Neural cell (in vitro differentiated cells): ENCODE results near the gene TPPP. TPM values are rescaled to one million over a fixed set of nuclear protein-coding genes. Genes with fewer than 3 reads are reported as not detected.

Experiments used
- H2AFZ ChIP-seq: fragments of 200-600, 300-800 bp; sonication (generic), shearing (Covaris generic); 2 replicates; pipeline ENCODE4 v1.6.0; 2014; ENCODE audit warnings: low read depth, mild to moderate bottlenecking, antibody characterized with exemption, low read length, moderate library complexity
- H3F3A ChIP-seq: fragments of 200-600 bp; shearing (Covaris generic); 2 replicates; pipeline ENCODE4 v1.6.1; 2016; ENCODE audit warnings: mild to moderate bottlenecking, moderate library complexity, mixed read lengths, antibody characterized with exemption, low read length; ENCODE audit not compliant: insufficient read depth, poor library complexity, severe bottlenecking
- H3K27ac ChIP-seq: fragments of 200-600, 300-800 bp; sonication (generic), shearing (Covaris generic); 2 replicates; pipeline ENCODE4 v1.5.1; 2014; ENCODE audit warnings: mild to moderate bottlenecking, low read length, moderate library complexity
- H3K27me3 ChIP-seq: fragments of 300-800, 200-600 bp; sonication (generic), shearing (Covaris generic); 2 replicates; pipeline ENCODE4 v1.6.0; 2014; ENCODE audit warnings: mild to moderate bottlenecking, low read depth, low read length, moderate library complexity; ENCODE audit not compliant: insufficient read depth
- H3K36me3 ChIP-seq: fragments of 300-800, 200-600 bp; sonication (generic), shearing (Covaris generic); 2 replicates; pipeline ENCODE4 v1.5.1; 2014; ENCODE audit warnings: mild to moderate bottlenecking, antibody characterized with exemption, low read length, moderate library complexity; ENCODE audit not compliant: insufficient read depth
- H3K4me2 ChIP-seq: fragments of 300-800, 200-600 bp; sonication (generic), shearing (Covaris generic); 2 replicates; pipeline ENCODE4 v1.6.0; 2014; ENCODE audit warnings: mild to moderate bottlenecking, low read length
- H3K4me3 ChIP-seq: fragments of 300-800, 200-600 bp; sonication (generic), shearing (Covaris generic); 2 replicates; pipeline ENCODE4 v1.5.1; 2014; ENCODE audit warnings: mild to moderate bottlenecking, low read length, moderate library complexity
- H3K79me2 ChIP-seq: fragments of 200-600 bp; shearing (Covaris generic); replicated peaks from 2 replicates; pipeline ENCODE4 v1.6.0; 2014; ENCODE audit warnings: mild to moderate bottlenecking, low read length, moderate library complexity; ENCODE audit not compliant: insufficient read depth
- H3K9ac ChIP-seq: fragments of 300-800, 200-600 bp; sonication (generic), shearing (Covaris generic); 2 replicates; pipeline ENCODE4 v1.6.1; 2016; ENCODE audit warnings: mild to moderate bottlenecking, low read length, mixed read lengths
- H3K9me2 ChIP-seq: fragments of 200-600 bp; shearing (Covaris generic); 2 replicates; pipeline ENCODE4 v1.6.1; 2016; ENCODE audit warnings: mild to moderate bottlenecking, low read length, mixed read lengths; ENCODE audit not compliant: insufficient read depth
- H3K9me3 ChIP-seq: fragments of 200-600, 300-800 bp; sonication (generic), shearing (Covaris generic); 2 replicates; pipeline ENCODE4 v1.6.1; 2016; ENCODE audit warnings: mild to moderate bottlenecking, mixed run types, low read length, moderate library complexity, mixed read lengths
- H4K20me1 ChIP-seq: fragments of 200-600 bp; shearing (Covaris generic); 2 replicates; pipeline ENCODE4 v1.6.1; 2016; ENCODE audit warnings: mild to moderate bottlenecking, mixed run types; ENCODE audit not compliant: insufficient read depth
- CTCF ChIP-seq: fragments of 450-650 bp; IDR thresholded peaks from 2 replicates; pipeline ENCODE4 v1.5.1; 2014; ENCODE audit warnings: antibody characterized with exemption, mild to moderate bottlenecking, moderate library complexity; ENCODE audit not compliant: poor library complexity, severe bottlenecking
- EP300 ChIP-seq: fragments of 450-650 bp; conservative IDR thresholded peaks from 2 replicates; pipeline ENCODE4 v1.6.1; 2014; ENCODE audit warnings: antibody characterized with exemption, mild to moderate bottlenecking, moderate library complexity; ENCODE audit not compliant: poor library complexity, severe bottlenecking
- EZH2 ChIP-seq: fragments of 200-600, 300-800 bp; shearing (Covaris generic), sonication (generic); IDR thresholded peaks from 2 replicates; pipeline ENCODE4 v1.6.1; 2014; ENCODE audit warnings: antibody characterized with exemption, low read length, borderline replicate concordance, mild to moderate bottlenecking; ENCODE audit not compliant: insufficient read depth, poor library complexity, severe bottlenecking
- MXI1 ChIP-seq: fragments of 450-650 bp; conservative IDR thresholded peaks from 2 replicates; pipeline ENCODE4 v1.6.1; 2014; ENCODE audit warnings: antibody characterized with exemption, mild to moderate bottlenecking; ENCODE audit not compliant: poor library complexity, severe bottlenecking
- POLR2AphosphoS5 ChIP-seq: IDR thresholded peaks from 2 replicates; pipeline ENCODE4 v1.6.1; 2012
- RAD21 ChIP-seq: fragments of 450-650 bp; conservative IDR thresholded peaks from 2 replicates; pipeline ENCODE4 v1.6.1; 2014; ENCODE audit warnings: antibody characterized with exemption, mild to moderate bottlenecking, moderate library complexity
- REST ChIP-seq: IDR thresholded peaks from 2 replicates; pipeline ENCODE4 v1.6.1; 2012; ENCODE audit warnings: borderline replicate concordance
- SMC3 ChIP-seq: fragments of 450-650 bp; conservative IDR thresholded peaks from 2 replicates; pipeline ENCODE4 v1.6.1; 2014; ENCODE audit warnings: antibody characterized with exemption, mild to moderate bottlenecking, moderate library complexity; ENCODE audit not compliant: poor library complexity
- TAF1 ChIP-seq: IDR thresholded peaks from 2 replicates; pipeline ENCODE4 v1.6.1; 2012; ENCODE audit warnings: low read depth
- polyA plus RNA-seq: library from polyadenylated mRNA; depleted of rRNA; stranded (reverse); fragments of >200 nt; gene quantifications from 2 replicates; pipeline ENCODE4 v1.2.3, GENCODE V29; 2014

Gene TPPP
- polyA plus RNA-seq, 1 donor from 2014 or later, result 9.9 TPM

- TF ChIP-seq SMC3 (no peak), EP300 (no peak)
- H3K9ac ChIP-seq, result no peak overlapping the region
- no peak overlapping the region for H2AFZ ChIP-seq
- H3K9me3 ChIP-seq, result no peaks in the 10 kb centered on the region
- H3K79me2 ChIP-seq, result no peaks in the 10 kb centered on the region
- H3K9me2 ChIP-seq, result no peaks in the 10 kb centered on the region
- H3K4me3 ChIP-seq, result no peak overlapping the region
- no peak overlapping the region for H3K4me2 ChIP-seq
- no peaks in the 10 kb centered on the region for H4K20me1 ChIP-seq
- H3K36me3 ChIP-seq, result no peaks in the 10 kb centered on the region
- no peaks in the 10 kb centered on the region for H3F3A ChIP-seq
- H3K27me3 ChIP-seq, result no peaks in the 10 kb centered on the region
- H3K27ac ChIP-seq, result no peak overlapping the region
Measured at GRCh38 chr5:664994-665360, 28.2 kb downstream of the TPPP start.

GRCh38 chr5:664343-664993, 28.7 kb downstream of the TPPP start:
- no peak overlapping the region for H2AFZ ChIP-seq
- no peaks in the 10 kb centered on the region for H3K27me3 ChIP-seq
- H3K4me3 ChIP-seq, result no peak overlapping the region
- H3K4me2 ChIP-seq, result no peak overlapping the region
- TF ChIP-seq MXI1 (no peak), CTCF (no peak)
- no peaks in the 10 kb centered on the region for H3F3A ChIP-seq
- peaks cover 4% of the 10 kb centered on the region for H3K36me3 ChIP-seq
- no peak overlapping the region for H3K9ac ChIP-seq
- H3K27ac ChIP-seq, result no peak overlapping the region
- H3K9me2 ChIP-seq, result no peaks in the 10 kb centered on the region
- H3K9me3 ChIP-seq, result no peaks in the 10 kb centered on the region
- no peaks in the 10 kb centered on the region for H3K79me2 ChIP-seq
- no peaks in the 10 kb centered on the region for H4K20me1 ChIP-seq

GRCh38 chr5:663436-664342, 29.5 kb downstream of the TPPP start:
- H3K36me3 ChIP-seq, result peaks cover 4% of the 10 kb centered on the region

More at GRCh38 chr5:663436-664342, 29.5 kb downstream of the TPPP start:
- no peak overlapping the region for H3K4me2 ChIP-seq
- no peaks in the 10 kb centered on the region for H3K27me3 ChIP-seq
- no peaks in the 10 kb centered on the region for H3K9me2 ChIP-seq
- TF ChIP-seq TAF1, result no peak
- no peak for TF ChIP-seq EP300
- TF ChIP-seq MXI1, result no peak
- TF ChIP-seq EZH2, result no peak
- TF ChIP-seq REST, result no peak
- TF ChIP-seq RAD21, result no peak
- TF ChIP-seq SMC3, result no peak
- no peak for TF ChIP-seq POLR2AphosphoS5
- no peak for TF ChIP-seq CTCF
- H3K27ac ChIP-seq, result no peak overlapping the region
- H3K9ac ChIP-seq, result no peak overlapping the region
- no peak overlapping the region for H2AFZ ChIP-seq
- no peak overlapping the region for H3K4me3 ChIP-seq
- H3K79me2 ChIP-seq, result no peaks in the 10 kb centered on the region
- peaks cover 4% of the 10 kb centered on the region for H3K9me3 ChIP-seq
- H3F3A ChIP-seq, result no peaks in the 10 kb centered on the region
- H4K20me1 ChIP-seq, result no peaks in the 10 kb centered on the region
